ENCODE measurements around the gene ACBD3. TPM values are rescaled to one million over a fixed set of nuclear protein-coding genes. Genes with fewer than 3 reads are reported as not detected.
A peak's percentile ranks its signal among the peaks of the same experiment; 100 is the strongest.

Gene ACBD3
- total and polyA plus RNA-seq, 8 donors: 40.7 to 56.9 (median 53.3) TPM

DNA sequence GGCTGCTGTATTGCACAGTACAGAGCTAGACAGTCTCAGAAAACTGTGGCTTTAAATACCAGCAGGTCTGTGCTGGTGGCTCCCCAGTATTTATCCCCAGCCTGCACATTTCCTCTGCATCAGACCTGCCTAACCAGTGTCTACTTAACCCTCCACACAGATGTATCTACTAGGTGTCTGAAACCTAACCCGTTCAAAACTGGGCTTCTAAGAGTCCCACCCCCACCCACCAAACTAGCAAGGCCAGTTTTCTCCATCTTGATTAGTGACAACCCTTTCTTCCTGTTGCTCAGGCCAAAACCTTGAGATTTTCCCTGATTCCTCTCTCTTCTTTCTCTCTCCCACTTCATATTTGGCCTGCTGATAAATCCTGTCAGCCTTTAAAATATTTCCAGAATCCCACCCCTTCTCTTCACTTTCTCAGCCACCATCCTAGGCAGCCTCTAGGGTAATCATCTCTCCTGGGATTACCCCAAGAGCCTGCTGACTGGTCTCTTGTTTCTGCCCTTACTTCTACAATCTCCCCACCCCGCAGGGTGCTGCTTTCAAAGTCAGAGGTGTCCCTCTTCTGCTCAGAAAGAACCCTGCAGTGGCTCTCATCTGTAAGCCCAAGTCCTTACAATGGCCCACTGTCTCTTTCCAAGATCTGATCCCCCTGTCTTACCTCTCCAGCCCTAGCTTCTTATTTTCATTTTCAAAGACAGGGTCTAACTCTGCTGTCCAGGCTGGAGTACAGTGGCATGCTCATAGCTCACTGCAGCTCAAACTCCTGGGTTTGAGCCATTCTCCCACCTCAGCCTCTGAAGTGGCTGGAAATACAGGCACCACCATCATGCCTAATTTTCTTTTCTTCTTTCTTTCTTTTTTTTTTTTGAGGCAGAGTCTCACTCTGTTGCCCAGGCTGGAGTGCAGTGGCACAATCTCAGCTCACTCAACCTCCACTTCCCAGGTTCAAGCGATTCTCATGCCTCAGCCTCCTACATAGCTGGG lies 78.8 kb downstream of the ACBD3 start:
- peaks cover 5 to 24% of the 10 kb centered on the region in 2 donors for H3K4me1 ChIP-seq
- no peak for DNase-seq
- no peak overlapping the region for H3K27ac ChIP-seq
- no peaks in the 10 kb centered on the region for H3K27me3 ChIP-seq
- H3K4me3 ChIP-seq: no peak overlapping the region
- H3K9me3 ChIP-seq: no peaks in the 10 kb centered on the region
- intact Hi-C loops (cut with DNase I): no loop called here
- no peaks in the 10 kb centered on the region for H3K36me3 ChIP-seq
- TF ChIP-seq, protein P1, sequence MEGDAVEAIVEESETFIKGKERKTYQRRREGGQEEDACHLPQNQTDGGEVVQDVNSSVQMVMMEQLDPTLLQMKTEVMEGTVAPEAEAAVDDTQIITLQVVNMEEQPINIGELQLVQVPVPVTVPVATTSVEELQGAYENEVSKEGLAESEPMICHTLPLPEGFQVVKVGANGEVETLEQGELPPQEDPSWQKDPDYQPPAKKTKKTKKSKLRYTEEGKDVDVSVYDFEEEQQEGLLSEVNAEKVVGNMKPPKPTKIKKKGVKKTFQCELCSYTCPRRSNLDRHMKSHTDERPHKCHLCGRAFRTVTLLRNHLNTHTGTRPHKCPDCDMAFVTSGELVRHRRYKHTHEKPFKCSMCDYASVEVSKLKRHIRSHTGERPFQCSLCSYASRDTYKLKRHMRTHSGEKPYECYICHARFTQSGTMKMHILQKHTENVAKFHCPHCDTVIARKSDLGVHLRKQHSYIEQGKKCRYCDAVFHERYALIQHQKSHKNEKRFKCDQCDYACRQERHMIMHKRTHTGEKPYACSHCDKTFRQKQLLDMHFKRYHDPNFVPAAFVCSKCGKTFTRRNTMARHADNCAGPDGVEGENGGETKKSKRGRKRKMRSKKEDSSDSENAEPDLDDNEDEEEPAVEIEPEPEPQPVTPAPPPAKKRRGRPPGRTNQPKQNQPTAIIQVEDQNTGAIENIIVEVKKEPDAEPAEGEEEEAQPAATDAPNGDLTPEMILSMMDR (IDR thresholded peaks at IDR 0.05): no peak
- ATAC-seq: no peak

DNA sequence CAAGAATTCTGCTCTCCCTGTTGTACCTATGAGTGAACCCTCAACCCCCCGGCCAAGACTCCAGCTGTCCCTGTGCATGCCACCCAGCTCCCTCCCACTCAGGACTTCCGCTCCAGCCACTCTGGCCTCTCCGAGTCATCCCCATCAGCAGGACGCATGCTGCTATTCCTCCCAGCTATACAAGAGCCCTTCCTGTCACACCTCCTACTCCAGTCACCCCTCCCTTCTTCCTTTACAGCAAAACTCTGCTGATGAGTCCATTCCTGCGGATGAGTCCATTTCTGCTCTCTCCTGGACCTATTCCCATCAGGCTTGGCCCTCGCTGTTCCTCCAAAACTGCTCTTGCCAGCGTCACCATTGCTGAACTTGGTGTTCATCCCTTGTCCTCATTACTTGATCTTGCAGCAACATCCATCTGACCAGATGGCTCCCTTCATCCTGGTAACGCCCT lies 81.8 kb downstream of the ACBD3 start:
- no peak overlapping the region for H3K4me3 ChIP-seq
- DNase-seq (peak in 1 of 4 donors; percentile 59), ATAC-seq (no peak)
- no peak overlapping the region for H3K27ac ChIP-seq
- peaks cover 10 to 19% of the 10 kb centered on the region in 2 donors for H3K4me1 ChIP-seq
- TF ChIP-seq, protein P1 (IDR thresholded peaks at IDR 0.05): no peak
- no peaks in the 10 kb centered on the region for H3K27me3 ChIP-seq
- intact Hi-C loops (cut with DNase I): no loop called here
- no peaks in the 10 kb centered on the region for H3K9me3 ChIP-seq
- H3K36me3 ChIP-seq: no peaks in the 10 kb centered on the region

DNA sequence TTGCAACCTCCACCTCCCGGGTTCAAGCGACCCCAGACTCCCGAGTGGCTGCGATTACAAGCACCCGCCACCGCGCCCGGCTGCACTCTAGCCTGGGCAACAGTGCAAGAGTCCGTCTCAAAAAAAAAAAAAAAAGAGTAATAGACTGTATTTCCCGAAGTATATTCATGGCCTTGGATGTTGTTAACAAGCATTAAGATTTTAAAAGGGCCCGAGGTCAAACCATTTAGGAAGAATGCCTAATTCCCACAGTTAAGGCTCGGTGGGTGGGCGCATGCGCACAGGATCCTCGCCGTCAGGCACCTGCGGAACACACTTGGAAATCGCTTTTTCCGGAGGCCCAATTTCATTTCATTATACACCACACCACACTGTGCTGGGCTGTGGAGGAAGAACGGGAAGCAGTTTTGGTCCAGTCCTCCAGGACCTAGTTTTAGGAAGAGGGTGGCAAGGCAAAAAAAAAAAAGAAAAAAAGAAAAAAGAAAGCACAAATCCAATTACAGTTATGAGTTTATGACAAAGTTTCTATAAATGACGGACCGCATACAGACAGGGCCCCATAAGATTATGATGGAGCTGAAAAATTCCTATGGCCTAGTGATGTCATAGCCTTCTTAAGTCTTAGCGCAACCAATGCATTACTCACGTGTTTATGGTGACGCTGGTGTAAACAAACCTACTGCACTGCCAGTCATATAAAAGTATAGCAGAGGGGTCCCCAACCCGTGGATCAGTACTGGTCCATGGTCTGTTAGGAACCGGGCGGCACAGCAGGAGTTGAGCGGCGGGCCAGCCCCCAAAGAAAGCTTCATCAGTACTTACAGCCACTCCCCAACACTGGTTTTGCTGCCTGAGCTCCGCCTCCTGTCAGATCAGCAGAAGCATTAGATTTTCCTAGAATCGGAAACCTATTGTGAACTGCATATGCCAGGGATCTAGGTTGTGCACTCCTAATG lies 85.8 kb downstream of the ACBD3 start:
- peak in 2 of 4 donors; percentile 34 to 85 for DNase-seq

DNA sequence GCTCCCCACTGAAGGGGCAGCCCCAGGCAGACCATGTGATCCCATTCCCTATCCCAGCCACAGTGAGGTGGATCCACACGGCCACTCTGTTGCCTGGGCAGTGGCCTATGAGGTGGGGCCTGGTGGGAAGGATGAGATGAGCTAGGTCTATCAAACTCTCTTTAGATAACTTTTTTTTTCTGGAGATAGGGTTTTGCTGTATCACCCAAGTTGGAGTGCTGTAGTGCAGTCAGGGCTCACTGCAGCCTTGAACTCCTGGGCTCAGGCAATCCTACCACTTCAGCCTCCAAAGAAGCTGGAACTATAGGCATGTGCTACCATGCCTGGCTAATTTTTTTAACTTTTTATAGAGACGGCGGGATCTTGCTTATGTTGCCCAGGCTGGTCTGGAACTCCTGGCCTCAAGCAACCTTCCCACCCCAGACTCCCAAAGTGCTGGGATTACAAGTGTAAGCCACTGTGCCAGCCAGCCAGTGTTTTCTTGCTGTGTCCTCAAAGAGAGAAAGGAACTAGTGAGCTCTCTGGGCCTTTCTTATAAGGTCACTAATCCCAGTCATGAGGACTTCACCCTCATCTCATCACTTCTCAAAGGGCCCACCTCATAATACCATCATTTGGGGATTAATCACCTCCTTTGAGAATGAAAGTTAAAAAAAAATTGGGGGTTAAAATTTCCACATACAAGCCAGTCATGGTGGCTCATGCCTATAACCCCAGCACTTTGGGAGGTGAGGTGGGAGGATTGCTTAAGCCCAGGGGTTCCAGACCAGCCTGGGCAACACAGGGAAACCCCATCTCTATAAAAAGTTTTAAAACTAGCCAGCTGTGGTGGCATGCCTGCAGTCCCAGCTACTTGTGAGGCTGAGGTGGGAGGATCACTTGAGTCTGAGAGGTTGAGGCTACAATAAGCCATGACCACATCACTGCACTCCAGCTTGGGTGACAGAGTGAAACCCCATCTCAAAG lies 87.4 kb downstream of the ACBD3 start:
- intact Hi-C loops (cut with DNase I): no loop called here
- H3K4me3 ChIP-seq: no peak overlapping the region
- H3K9me3 ChIP-seq: no peaks in the 10 kb centered on the region
- no peaks in the 10 kb centered on the region for H3K36me3 ChIP-seq
- TF ChIP-seq, protein P1 (IDR thresholded peaks at IDR 0.05): no peak
- DNase-seq (no peak), ATAC-seq (no peak)
- H3K4me1 ChIP-seq: peaks cover 4 to 9% of the 10 kb centered on the region in 2 donors
- no peaks in the 10 kb centered on the region for H3K27me3 ChIP-seq
- no peak overlapping the region for H3K27ac ChIP-seq

More for the DNA sequence above, 85.8 kb downstream of the ACBD3 start:
- ATAC-seq: peak; percentile 77
- H3K27ac ChIP-seq: no peak overlapping the region
- intact Hi-C loops (cut with DNase I): no loop called here
- peaks cover 4 to 9% of the 10 kb centered on the region in 2 donors for H3K4me1 ChIP-seq
- no peaks in the 10 kb centered on the region for H3K9me3 ChIP-seq
- H3K36me3 ChIP-seq: no peaks in the 10 kb centered on the region
- TF ChIP-seq, protein P1 (IDR thresholded peaks at IDR 0.05): no peak
- peak overlapping the region; percentile 19 to 40 for H3K4me3 ChIP-seq
- no peaks in the 10 kb centered on the region for H3K27me3 ChIP-seq
